ENCODE results near the gene MYO1E.
"Not testable (repeated sequence)": the region's sequence is repeated elsewhere in the genome, so short reads cannot be mapped to it uniquely, and the experiment has no call there.

Gene MYO1E

DNA sequence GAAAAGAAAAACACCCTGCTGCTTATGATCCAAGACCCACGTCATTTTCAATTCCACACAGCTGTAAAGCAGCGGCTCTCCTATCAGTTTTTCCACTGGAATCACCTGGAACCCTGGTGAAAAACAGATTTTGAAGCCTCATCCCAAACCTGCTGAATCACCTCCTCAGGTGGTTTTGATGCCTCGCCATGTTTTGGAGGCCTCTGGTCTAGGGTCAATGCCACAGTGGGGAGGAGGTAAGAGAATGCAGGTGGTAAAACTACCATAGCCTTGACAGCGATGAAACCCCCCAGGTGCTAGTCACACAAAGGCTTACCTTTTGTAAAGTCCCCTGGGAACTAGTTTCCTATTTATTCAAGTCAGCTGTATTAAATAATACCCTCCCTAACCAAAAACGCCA, 24.8 kb downstream of the MYO1E start:
- no peak for DNase-seq

DNA sequence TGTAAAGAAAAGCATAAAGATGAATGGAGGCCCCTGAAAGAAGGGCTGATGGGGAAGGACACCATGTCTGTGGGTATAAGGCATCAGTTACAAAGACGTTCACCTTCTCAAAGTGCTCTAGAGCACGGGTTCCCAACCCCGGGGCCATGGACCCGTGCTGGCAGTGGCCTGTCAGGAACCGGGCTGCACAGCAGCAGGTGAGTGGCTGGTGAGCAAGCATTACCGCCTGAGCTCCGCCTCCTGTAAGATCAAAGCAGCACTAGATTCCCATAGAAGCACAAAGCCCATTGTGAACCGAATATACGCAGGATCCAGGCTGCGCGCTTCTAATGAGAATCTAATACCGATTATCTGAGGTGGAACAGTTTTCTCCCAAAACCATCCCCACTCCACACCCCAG, 25.7 kb downstream of the MYO1E start:
- DNase-seq, result no peak

DNA sequence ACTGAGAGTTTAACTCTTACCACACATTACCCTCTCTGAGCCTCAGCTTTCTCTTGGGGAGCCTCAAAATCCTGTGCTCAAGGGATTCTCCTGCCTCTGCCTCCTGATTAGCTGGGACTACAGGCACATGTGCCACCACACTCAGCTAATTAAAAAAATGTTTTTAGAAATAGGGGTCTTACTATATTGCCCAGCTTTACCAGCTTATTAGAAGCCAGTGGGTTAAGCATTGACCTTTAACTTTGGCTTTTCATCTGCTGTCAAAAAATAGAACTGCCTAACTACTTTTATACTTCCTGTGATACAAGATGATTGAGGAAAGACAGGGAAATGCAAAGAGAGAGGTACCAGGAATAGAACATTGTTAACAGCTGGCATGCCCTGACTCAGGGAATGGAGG, 27.3 kb downstream of the MYO1E start:
- no peak for DNase-seq

DNA sequence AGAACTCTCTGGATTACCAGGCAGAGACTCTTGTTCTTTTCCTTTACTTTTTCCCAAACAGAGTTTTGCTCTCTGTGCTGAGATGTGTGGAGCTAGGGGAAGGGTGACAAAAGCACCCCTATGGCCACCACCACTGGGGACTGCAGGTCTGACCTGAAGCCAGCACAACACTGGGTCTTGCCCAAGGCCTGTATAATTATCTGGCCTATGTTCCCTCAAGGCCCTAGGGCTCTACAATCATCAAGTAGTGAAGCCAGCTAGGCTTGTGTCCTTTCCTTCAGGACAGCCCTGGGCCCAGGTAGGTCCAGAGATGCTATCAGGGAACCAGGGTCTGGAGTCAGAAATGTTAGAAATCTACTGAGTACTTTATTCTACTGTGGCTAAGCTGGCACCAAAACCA, 28.4 kb downstream of the MYO1E start:
- no peak for DNase-seq

DNA sequence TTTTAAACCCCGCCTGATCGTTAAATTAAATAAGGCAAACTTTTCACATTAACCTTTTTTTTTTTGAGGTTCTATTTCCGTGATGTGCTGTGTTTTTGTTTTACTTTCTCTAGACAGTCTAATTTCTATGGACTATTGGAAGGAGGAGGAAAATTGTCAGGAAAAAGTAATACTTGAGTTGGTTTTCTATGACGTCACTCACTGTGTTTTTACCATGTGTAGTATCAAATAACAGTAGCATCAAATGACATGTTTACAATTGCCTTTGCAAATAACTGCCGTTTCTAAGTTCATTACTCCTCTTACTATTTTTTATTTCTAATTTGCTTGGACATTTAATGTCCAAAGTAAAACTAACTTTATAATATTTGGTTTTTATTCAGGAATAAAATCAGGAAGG, 32.3 kb downstream of the MYO1E start:
- DNase-seq, result no peak

DNA sequence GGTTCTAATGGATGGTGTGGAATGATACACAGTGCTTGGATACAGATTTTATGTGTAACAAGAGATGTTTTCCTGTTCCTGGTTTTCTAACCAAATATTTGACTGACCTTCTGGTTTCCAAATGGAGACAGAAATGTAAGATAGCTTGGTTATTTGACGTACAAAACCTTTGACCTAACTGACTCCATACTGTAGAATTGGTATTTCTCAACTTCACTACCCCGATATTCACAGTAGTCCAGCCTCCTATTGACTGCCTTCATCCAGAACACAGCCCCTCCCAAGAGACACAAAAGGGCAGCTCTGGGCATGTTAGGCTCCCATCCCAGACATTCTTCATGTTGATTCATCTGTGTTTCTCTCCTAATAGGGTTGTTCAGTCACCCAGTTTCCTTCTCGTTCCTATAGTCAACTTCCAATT, 33.4 kb downstream of the MYO1E start:
- no peak for DNase-seq

DNA sequence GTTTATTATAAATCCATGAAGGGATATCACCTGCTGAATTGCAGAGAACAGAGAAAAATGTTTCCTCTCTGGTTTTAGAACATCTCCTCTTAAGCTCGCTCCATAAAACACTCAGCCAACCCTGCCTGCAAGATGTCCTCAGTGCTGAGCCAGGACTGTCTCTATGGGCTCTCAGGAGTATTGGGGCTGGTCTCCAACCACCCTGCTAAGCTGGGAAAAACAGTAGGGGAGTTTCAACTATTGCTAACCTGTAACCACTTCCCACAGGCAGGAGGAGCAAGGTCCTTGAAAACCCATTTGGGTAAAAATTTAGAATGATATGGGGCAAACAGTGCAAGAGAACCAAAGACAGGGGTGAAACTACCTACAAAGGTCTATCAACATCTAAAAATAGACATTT, 34.3 kb downstream of the MYO1E start:
- DNase-seq, result no peak

DNA sequence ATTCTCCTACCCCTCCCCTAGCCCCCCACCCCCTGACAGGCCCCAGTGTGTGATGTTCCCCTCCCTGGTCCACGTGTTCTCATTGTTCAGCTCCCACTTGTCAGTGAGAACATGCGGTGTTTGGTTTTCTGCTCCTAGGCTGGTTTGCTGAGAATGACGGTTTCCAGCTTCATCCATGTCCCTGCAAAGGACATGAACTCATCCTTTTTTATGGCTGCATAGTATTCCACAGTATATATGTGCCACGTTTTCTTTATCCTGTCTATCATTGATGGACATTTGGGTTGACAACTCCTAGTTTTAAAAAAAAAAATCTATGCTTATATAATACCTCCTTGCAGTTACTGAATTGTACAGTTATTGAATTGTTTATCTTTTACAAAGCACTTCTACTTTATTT, 35.9 kb downstream of the MYO1E start:
- DNase-seq, result not testable (repeated sequence)

DNA sequence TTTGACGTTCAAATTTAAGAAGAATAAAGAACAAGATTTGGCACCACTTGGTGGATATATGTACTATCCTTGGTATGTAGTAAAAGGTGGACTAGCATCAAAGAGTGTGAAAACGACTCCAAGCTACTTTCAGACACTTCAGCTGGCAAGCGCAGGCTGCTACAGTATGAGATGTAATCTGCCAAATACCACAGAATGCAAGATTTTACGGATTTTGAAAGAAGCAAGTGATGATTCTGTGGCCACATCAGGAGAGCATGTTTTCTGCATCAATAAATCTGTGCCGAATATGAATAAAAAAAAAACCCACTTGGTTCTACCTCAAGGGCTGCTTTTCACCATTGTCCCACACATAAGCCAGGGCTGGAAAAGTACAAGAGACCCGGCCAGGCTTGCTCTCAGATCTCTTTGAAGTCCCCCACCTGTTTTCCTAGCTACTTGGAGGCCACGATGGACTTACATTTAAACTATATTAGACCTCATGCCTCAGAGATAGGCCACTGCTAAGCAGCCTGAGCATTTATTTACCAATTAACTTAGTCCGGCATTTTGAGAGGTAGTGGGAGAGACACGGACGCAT, 37.4 kb downstream of the MYO1E start:
- no peak for DNase-seq

DNA sequence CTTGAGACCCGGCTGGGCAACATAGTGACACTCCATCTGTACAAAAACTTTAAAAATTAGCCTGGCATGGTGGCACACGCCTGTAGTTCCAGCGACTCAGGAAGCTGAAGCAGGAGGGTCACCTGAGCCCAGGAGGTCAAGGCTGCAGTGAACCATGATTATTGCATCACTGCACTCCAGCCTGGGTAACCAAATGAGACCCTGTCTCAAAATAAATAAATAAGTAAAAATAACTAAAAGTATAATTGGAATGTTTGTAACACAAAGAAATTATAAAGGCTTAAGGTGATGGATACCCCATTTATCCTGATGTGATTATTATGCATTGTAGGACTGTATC, 38.6 kb downstream of the MYO1E start:
- no peak for DNase-seq

DNA sequence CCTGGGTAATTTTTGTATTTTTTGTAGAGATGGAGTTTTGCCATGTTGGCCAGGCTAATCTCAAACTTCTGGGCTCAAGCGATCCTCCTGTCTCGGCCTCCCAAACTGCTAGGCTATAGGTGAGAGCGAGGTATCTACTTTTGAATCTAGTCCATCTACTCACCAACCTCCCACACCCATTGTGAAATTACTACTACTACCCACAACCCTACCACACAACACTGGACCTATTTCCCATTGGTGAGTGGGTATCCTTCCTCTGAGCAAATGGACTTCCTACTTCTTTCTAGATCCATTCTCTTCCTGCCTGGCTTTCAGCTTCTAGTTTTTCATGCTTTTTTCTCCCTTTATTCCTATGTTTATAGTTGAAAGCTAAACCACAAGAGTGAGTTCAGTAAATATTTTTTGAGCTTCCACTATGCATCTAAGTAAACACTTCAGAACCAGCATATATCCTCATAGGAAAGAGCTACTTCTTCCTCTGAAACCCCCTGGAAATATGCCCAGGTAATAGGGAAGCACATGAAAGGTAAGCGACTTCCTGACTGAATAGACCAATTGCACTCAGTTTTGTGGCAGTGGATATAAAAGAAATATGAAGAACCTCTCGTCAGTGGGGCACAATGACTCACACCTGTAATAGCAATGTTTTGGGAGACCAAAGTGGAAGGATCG, 39.1 kb downstream of the MYO1E start:
- no peak for DNase-seq

DNA sequence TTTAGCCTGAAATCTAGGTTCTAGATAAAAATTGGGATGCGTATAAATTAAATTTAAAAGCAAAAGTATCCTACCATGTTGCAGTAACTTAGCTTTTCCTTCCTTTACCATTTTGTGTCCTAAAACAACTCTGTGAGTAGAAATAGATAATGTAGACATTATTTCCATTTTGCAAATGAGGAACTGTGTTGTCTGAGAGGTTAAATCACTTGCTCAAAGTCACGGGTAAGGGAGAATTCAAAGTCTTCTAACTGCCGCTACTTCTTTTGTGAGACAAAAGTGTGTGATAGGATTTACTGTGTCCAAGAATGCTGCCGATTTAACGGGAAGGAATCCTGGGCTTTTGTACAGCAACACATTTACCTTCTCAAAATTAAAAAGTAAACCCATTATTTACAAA, 40.7 kb downstream of the MYO1E start:
- no peak for DNase-seq

DNA sequence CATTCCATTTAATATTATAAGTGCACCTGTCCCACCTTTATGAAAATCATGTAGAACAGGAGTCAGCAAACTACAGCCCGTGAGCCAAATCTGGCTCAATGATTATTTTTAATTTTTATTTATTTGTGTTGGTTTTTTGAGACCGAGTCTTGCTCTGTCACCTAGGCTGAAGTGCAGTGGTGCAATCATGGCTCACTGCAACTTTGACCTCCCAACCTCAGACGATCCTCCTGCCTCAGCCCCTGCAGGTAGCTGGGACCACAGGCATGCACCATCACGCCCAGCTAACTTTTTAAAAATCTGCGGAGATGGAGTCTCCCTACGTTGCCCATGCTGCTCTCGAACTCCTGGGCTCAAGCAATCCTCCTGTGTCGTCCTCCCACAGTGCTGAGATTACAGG, 42.0 kb downstream of the MYO1E start:
- DNase-seq, result no peak

DNA sequence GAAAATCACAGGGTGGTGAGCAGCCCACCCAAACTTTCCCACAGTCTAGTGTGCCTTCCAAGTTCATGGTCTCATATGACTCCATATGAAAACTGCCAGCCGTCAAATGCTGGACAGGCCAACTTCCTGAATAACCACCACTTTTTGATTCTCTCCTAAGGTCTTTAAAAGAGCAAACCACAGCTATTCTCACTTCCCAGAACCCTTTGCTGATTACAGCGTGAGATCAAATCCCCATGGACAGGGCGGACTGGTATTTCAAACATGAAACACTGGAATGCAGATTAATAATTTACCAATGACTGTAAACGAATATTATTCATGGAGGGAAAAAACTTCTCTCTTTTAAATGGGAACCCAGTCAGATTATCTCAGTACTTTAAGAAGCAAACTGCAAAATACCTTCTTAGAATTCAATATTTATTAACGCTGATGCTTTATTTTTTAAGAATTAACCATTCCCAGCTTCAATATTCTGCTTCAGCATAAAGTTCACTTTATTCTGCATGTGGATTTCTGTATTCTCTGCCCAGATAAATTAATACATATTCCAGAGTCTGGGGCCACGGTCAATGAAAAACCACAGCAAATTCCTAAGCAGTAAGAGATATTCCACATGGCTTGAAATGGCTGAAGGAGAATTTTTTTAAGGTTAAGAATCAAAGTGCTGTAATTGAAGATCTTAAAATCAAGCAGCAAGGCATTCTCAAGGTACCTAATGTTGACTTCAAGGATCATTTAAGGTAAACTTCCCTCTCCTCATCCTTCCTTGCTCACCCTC, 42.9 kb downstream of the MYO1E start:
- DNase-seq, result no peak

DNA sequence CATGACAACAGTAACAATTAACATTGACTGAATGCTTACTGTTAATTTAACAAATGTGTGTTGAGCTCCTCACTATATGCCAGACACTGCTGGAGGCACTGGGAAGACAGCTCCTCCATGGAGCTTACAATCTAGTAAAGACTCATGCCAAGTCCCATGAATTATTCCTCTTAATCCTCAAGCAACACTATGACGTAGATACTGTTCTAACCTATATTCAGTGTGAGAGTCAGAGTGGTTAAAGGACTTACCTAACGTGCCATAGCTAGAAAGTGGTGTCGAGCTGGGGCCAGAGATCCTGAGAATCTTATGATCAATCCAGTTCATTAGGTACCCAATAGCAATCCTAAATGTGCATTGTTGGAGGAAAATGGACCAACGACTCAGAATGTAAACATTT, 43.6 kb downstream of the MYO1E start:
- no peak for DNase-seq

DNA sequence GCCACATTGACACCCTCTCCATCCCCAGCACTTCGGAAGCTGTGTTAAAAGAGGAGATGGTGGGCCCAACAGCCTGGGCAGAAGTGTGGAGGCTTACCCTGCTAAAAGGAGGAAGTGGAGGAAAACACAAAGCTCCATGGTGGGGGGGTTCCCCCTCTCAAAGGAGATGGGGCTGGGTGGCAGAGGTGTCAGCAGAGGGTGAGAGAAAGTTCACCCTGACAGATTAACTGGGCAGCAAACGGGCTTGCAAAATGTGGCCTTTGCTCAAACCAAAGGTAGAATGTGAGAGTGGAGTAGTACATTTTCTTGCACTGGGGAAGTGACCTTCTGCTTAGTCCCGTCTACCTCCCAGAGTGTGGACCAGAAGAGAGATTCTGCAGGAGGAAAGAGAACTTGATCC, 44.7 kb downstream of the MYO1E start:
- DNase-seq, result no peak

DNA sequence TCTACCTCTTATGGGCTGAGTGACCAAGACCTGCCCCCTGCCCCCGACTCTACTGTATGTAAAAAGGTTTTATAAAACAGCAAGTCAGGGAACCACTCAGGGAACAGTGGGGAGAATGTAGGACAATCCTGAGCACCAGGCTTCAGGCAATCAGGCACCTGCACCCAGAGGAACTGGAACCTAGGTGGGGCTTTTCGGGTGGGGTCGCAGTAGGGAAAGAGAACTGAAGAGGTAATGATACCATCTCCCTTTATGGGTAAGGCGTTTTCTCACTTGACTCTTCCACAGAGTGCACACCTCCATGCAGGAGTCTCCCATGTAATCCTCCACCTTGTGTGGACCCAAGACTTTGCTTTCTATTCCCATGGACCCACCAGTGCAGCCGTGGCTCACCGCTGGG, 45.8 kb downstream of the MYO1E start:
- DNase-seq, result no peak

DNA sequence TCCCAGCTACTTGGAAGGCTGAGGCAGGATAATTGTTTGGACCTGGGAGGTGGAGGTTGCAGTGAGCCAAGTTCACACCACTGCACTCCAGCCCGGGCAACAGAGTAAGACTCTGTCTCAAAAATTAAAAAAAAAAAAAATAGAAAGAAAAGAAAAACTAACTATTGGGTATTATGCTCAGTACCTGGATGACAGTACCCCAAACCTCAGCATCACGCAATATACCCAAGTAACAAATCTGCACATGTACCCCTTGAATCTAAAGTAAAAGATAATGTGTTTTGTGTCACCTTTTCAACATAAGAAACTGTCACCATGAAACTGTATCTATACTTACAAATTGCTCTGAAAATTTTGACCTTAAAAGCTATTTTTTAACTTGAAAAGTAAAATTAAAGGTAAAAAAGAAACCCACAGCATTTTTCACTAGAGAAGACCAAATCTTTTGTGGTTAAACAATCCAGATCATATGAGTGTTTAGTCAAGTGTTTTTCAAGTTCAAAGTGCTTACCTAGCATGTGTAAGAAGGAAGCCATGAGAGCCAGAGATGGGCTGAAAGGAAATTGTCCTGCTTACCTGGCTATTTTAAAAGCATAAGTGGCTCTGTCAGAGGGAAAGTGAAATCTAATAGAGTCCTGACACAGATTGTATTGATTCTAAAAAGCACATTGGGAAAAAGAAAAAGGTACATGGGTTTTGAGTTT, 50.5 kb downstream of the MYO1E start:
- DNase-seq, result no peak

DNA sequence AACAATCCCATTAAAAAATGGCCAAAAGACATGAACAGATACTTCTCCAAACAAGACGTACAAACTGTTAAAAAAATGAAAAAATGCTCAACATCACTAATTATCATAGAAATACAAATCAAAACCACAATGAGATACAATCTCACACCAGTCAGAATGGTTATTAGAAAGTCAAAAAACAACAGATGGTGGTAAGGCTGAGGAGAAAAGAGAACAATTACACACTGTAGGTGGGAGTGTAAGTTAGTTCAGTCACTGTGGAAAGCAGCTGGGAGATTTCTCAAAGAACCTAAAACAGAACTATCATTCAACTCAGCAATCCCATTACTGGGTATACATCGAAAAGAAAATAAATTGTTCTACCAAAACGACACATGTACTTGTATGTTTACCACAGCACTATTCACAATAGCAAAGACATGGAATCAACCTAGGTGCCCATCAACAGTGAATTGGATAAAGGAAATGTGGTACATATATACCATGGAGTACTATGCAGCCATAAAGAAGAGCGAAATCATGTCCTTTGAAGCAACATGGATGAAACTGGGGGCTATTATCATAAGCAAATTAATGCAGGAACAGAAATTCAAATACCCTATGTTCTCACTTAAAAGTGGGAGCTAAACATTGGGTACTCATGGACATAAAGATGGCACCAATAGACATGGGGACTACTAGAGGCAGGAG, 51.5 kb downstream of the MYO1E start:
- no peak for DNase-seq

DNA sequence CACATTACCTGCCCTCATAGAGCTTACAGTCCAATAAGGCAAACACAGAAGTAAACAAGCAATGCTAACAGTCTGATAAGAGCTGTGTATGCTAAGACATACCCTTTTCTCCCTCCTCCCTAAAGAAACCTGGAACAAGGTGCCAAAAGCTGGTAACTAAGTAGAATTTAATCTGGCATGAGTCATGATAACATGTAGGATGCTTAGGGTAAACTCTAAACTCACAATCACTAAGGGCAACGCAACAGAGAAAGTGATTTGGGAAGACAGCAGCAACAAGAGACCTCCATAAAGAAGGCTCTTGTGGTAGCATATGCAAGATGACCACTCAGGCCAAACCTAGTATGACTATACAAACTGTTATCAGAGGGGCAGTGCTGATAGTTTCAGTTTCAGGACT, 55.5 kb downstream of the MYO1E start:
- no peak for DNase-seq

DNA sequence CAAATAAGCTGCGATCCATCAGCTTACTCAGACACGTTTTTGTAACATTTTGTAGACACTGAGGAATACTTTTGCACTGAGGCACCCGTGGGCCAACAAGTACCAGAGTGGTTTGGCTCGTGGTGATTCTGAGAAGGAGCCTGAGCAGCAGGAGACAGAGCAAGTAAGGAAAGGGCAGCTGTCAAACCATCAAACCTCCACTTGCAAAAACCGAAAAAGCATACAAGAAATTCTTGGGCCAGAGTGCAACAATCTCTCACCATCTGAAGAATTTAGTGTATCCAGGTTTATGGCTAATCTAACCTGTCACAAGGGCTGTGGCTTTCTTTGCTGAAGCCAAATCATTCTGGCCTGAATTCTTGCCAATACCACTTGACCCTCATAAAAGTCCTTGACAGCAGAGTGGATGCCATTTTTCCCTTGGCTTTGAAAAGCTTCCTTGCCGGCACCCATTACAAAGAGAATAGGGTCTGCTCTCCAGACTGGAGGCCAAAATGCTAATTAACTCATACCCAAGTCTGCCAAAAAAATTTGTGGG, 56.7 kb downstream of the MYO1E start:
- DNase-seq, result no peak

DNA sequence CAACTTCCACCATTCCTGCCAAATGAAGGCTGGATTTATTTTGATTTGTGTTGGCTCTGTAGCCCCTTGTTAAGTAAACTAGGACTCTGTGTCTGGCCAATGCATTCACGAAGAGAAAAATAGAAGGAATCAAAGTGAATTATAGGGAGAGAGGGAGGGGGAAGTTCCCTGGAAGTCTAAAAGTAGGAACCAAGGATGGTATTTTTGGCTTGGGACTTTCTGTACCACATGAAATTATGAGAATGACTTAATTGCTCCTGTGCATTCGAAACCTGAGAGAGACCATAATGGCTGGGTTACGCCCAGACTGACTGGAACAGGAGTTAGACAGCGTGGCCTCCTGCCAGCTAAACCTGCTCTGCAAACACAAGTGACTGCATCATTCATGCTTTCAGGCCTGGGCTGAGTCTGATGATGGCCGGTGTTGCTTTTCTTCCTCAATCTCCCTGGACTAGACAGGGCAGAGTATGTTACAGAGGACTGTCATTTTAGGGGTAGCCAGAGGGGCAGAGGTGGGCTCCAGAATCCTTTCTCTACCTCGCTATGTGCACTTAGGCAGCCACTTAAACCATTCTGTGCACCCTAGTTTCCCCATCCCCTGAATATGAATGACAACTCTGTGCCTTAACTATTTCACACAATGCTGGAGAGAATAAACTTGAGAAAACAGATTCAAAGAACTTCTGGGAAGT, 58.9 kb downstream of the MYO1E start:
- no peak for DNase-seq

Measured in activated CD4-positive, alpha-beta T cell treated with anti-CD3 and anti-CD28 coated beads, Interleukin-2, amount 50 U/mL, for 1 hour (primary cell).